Inferior parietal cortex (tissue), 1 donor: ENCODE measurements around the gene TMPRSS3.

Experiments
- DNase-seq: peaks from one replicate; pipeline ENCODE4 v3.0.0-alpha.2; 2016; ENCODE audit errors: extremely low spot score

Gene TMPRSS3

GRCh38 chr21:42395905-42396651 is at the start of gene TMPRSS3:
Gene TMPRSS3, minus strand, starts transcription at chr21:42396052. Its CDS starts 635 bp downstream, at chr21:42395417.
- no peak for DNase-seq

DNA sequence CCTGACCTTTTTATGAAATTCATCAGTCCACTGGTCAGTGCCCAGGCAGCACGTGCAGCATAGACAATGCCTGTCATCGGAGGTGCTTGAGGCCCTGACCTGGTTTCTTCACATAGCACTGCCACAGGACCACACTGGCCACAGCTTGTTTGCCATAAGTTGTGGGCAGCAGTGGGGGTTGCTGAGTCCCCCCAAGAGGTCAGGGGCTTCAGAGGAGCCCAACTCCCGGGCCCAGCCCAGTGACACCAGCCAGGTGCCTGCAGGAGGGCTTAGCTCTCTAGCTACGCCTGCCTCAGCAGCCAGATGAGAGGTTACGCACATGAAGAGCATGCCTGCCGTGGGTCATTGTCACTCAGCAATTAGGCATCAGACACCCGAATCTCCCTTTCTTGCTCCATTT is 49.5 kb upstream of the TMPRSS3 start:
- no peak for DNase-seq

DNA sequence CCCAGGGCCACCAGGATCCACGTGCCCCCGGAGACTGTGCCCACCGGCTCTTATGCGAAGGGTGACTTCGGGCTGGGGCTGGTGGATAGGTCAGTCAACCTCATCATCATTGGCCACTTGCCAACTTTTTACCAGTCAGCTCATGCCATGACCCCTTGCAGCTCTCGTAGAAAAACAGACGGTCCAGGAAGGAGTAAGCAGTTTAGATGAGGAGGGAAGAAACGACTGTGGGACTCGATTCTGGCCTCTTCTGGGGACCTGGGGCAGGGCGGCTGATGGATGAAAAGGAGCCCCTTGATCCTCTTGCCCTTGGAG is 48.9 kb upstream of the TMPRSS3 start:
- no peak for DNase-seq

GRCh38 chr21:42443876-42444744 is 48.3 kb upstream of the TMPRSS3 start:
- DNase-seq: no peak

GRCh38 chr21:42443181-42443785 is 47.4 kb upstream of the TMPRSS3 start:
- no peak for DNase-seq

DNA sequence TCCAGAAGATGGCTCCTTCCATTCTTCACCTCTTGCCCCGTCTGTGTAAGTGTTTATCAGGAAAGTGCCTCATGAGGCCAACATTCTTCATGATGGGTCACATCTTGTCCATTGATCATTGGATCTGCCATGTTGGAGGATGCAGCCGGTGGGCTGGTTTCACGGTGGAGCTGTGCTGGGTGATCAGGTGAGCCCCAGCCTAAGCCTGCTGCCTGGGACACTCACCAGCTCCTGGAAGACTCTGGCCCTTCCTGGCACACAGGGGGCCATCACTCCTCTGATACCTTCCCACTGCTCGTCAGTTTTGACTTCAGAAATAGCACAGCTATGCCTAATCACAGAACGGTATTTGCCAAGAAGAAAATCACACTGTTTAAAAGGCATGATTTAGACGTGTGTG is 46.1 kb upstream of the TMPRSS3 start:
- DNase-seq: no peak

- no peak for DNase-seq
These were observed 44.4 kb upstream of the TMPRSS3 start for GRCh38 chr21:42440187-42440792.

GRCh38 chr21:42439284-42440186 is 43.7 kb upstream of the TMPRSS3 start:
- DNase-seq: no peak

GRCh38 chr21:42438316-42439205 is 42.7 kb upstream of the TMPRSS3 start:
- DNase-seq: no peak

GRCh38 chr21:42437786-42438185 is 41.9 kb upstream of the TMPRSS3 start:
- no peak for DNase-seq

DNA sequence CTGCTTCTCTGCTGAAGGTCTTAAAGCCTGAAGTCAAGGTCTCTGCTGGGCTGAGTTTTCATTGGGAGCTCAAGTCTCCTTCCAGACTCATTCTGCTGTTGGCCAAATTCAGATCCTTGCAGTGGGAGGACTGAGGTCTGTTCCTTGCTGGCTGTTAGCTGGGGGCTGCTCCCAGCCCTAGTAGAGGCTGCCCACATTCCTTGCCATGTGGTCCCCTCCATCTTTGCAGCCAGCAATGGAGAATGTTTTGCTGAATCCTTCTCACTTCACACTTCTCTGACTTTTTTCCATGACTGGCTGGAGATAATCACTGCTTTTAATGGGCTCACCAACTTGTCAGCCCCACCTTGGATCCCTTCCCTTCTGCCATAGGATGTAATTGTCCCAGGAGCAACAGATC is 41.1 kb upstream of the TMPRSS3 start:
- DNase-seq: no peak

DNA sequence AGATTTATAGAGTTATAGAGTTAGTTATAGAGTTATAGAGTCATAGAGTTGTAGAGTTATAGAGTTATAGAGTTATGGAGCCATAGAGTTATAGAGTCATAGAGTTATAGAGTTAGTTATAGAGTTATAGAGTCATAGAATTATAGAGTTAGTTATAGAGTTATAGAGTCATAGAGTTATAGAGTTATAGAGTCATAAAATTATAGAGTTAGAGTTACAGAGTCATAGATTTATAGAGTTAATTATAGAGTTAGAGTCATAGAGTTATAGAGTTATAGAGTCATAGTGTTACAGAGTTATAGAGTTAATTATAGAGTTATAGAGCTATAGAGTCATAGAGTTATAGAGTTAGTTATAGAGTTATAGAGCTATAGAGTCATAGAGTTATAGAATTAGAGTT is 40.0 kb upstream of the TMPRSS3 start:
- no peak for DNase-seq

DNA sequence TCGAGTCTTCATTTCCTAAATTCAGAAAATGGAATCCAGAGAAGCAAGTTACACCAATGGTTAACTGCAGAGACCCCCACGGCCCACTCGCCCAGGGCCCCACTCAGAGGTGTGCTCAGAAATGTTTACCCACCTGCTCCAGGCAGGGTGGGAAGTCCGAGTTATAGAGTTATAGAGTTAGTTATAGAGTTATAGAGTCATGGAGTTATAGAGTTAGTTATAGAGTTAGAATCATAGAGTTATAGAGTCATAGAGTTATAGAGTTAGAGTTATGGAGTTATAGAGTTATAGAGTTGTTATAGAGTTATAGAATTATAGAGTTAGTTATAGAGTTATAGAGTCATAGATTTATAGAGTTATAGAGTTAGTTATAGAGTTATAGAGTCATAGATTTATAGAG is 39.5 kb upstream of the TMPRSS3 start:
- no peak for DNase-seq

DNA sequence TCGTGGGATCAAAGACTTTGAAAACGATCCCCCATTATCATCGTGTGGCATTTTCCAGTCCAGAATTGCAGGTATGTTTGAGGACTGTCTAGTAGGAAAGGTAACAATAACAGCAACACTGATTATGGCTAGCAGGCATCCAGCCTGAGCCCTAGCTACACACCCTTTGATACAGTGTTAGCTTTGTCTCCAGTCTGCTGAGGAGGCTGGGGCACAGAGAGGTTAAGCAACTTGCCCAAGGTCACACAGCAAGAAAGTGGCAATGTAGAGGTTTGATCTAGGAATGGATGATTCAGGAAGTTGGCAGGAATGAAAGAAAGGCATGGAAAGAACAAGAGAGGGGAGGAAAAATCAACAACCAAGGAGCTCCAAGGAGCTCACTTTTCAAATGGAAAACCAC is 39.0 kb upstream of the TMPRSS3 start:
- no peak for DNase-seq

DNA sequence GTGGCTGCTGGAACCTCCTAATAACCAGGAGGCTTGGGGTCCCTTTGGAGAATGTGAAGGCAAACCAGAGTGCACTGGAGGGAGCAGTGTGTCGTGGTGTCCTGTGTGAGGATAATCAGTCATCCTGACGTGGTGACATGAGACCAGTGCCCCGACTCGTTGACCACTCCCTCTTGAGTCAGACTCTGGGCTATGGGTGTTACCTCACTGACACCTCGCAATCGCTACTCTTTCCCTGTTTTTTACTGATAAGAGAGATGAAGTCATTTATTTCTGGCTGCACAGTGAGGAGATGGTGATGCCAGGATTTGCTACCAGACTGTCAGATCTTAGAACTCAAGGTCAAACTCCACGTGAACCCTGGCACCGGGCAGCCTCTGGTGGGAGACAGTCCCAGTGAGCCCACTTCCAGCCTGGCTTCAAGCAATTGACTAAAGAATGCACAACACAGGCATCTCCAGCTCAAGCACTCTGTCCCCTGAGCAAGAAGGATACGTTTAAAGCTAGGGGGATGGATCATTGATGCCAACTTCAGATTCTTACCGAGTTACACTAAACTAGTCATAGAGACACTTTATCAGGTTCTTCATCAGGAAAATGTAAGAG is 38.2 kb upstream of the TMPRSS3 start:
- DNase-seq: peak; percentile 32

- DNase-seq: no peak
These were observed 36.8 kb upstream of the TMPRSS3 start for GRCh38 chr21:42432695-42433094.

- no peak for DNase-seq
These were observed 35.3 kb upstream of the TMPRSS3 start for GRCh38 chr21:42431196-42431595.

DNA sequence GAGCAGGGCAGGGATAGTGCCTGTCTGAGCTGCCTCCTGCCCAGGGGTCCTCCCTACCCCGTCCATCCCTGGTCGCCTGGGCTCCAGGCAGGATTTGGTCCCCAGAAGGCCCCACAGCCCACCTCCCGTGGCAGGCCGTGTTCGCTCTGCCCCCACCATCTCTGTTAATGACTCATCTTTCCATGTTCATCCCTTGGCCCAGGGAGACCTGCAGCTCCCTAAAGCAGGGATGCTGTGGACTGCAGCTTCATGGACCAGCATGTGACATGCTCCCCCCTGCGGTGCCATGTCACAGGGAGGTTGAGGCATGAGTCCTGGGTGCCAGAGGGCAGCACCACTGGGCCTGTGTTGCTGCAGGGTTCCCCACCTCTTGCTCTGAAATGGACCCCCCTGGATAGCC is 34.7 kb upstream of the TMPRSS3 start:
- no peak for DNase-seq

DNA sequence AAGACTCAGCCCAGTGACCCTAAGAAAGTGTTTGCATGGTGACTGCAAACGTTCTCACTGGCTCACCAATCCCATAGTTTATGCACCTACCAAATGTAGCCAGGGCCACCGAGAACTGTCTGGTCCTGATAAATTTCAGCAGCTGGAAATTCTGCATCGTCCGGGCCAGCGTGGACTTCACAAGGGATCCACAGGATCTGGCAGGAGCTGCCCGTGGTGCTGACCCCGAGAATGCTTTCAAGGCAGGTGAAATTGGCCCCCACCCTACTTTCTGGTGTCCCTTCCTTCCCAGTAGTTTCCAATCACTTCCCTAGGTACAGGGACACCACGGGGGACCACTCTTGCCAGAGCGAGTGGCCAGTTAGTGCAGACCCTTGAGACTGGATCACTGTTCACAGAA is 34.0 kb upstream of the TMPRSS3 start:
- no peak for DNase-seq

DNA sequence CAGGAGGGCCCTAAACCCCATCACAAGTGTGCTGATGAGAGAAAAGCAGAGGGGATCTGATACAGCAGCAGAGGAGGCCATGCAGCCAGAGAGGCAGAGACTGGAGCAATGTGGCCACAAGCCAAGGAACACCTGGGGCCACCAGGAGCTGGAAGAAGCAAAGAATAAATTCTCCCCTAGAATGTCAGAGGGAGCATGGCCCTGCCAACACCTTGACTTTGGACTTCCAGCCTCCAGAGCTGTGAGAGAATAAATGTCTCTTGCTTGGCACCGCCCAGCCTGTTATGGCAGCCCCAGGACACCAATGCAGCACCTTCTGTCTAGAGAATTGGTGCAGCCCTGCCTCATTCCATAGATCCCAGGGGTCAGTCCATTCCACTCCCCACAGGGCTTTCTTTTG is 33.2 kb upstream of the TMPRSS3 start:
- DNase-seq: no peak
